22Rv1 (cell line): ENCODE measurements around the gene ANK3.

ENCODE experiments used
- H3K27ac ChIP-seq: fragments of 450-650 bp; 2 replicates; pipeline ENCODE4 v1.5.1; 2017
- CTCF ChIP-seq: fragments of 450-650 bp; IDR thresholded peaks from 2 replicates; pipeline ENCODE4 v1.5.1; 2017; ENCODE audit warnings: mild to moderate bottlenecking
- ZFX ChIP-seq: fragments of 450-650 bp; IDR thresholded peaks from 2 replicates; pipeline ENCODE4 v1.6.1; 2017; ENCODE audit warnings: antibody characterized with exemption, borderline replicate concordance

The ANK3 gene

GRCh38 chr10:60410970-60411369 lies 21.3 kb upstream of the ANK3 start:
- no peak overlapping the region for H3K27ac ChIP-seq
- TF ChIP-seq CTCF (no peak), ZFX (no peak)

GRCh38 chr10:60409202-60409601 lies 19.5 kb upstream of the ANK3 start:
- TF ChIP-seq CTCF (no peak), ZFX (no peak)
- H3K27ac ChIP-seq, result no peak overlapping the region

- H3K27ac ChIP-seq, result no peak overlapping the region
- TF ChIP-seq CTCF, result no peak
- no peak for TF ChIP-seq ZFX
Observed at GRCh38 chr10:60406182-60406581, 16.5 kb upstream of the ANK3 start.

- H3K27ac ChIP-seq, result no peak overlapping the region
- TF ChIP-seq CTCF (no peak), ZFX (no peak)
Observed at GRCh38 chr10:60405172-60405571, 15.5 kb upstream of the ANK3 start.

- H3K27ac ChIP-seq, result no peak overlapping the region
- TF ChIP-seq ZFX (no peak), CTCF (no peak)
Observed at GRCh38 chr10:60403168-60403873, 13.6 kb upstream of the ANK3 start.

GRCh38 chr10:60400366-60400765 lies 10.7 kb upstream of the ANK3 start:
- TF ChIP-seq ZFX, result no peak
- no peak for TF ChIP-seq CTCF
- H3K27ac ChIP-seq, result no peak overlapping the region

GRCh38 chr10:60399328-60399727 lies 9.7 kb upstream of the ANK3 start:
- TF ChIP-seq ZFX (no peak), CTCF (no peak)
- H3K27ac ChIP-seq, result no peak overlapping the region
